HPDE6-E6E7 (cell line): ENCODE measurements around the gene MED29.

Experiments
- DNase-seq: peaks from one replicate; pipeline ENCODE4 v3.0.0; 2011; ENCODE audit warnings: missing footprints; ENCODE audit errors: extremely low spot score

MED29 gene

GRCh38 chr19:39398297-39398864, 7.2 kb downstream of the MED29 start:
- DNase-seq, result no peak

DNA sequence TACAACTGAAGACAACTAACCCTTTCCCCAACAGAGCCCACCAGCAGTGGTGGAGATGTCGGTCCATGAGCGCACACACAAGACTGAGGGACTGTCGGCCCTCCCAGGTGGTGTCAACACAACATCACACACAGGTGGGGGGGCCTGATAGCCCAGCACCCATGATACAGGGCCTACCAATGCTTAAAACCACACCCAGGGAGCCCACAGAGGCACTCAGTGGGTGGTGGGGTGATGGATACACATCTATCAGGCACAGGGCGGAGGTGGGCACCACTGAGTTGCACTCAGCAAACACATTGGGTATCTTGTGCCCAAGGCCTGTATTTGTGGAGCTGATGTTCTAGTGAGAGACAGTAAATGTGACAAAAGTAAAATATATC, 8.5 kb downstream of the MED29 start:
- no peak for DNase-seq

GRCh38 chr19:39400061-39400460, 8.9 kb downstream of the MED29 start:
- DNase-seq, result no peak

DNA sequence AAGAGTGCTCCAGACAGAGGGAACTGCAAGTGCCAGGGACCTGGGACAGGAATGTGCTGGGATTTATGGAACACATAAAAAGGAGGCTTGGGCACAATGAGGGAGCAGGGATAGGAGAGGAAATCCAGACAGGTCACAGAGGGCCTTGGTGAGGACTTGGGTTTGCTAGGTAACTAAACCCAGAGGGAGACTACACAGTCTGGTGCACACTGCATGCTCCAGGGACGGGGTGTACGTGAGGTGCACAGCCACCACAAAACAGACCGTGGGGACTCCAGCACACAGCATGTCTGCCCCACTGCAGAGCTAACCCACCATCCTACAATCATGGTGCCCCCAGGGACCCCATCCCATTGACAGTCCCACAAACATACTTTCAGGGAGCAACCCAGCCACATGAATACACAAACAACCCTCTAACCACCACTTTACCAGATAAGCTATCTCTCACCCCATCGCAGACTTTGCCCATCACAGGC, 9.9 kb downstream of the MED29 start:
- DNase-seq, result no peak

DNA sequence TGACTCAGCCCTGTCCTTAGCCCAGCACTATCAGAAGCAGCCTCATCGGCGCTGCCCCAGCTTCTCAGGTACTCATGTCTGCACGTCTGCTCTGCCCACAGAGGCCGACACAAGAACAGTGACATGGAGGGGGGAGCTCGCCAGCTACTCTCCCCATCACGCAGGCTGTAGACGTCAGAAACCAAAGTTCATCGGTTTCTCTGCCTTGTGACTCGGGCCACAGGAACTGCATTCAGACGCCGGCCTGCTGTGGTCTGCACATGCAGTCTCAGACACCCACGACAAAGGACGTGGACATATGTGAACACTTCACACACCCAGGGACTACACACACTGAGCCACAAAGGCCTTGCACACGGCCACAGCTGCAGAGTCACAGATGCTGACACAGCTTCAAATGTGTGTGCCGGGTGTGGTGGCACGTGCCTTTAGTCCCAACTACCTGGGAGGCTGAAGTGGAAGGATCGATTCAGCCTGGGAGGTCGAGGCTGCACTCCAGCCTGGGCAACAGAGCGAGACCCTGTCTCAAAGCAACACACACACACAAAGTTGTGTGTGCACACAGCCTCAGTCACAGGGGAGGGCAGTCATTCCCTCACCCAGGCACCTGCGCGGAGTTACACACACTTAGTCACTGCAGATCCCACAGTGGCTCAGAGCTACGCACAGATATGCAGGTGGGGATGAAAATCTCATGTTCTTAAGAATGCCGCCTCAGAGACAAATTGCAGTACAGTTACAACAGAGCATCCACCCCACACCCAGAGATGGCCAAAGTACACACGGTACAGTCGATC, 10.6 kb downstream of the MED29 start:
- no peak for DNase-seq

GRCh38 chr19:39402346-39403300, 11.4 kb downstream of the MED29 start:
- DNase-seq, result no peak

- no peak for DNase-seq
These were observed 12.4 kb downstream of the MED29 start for GRCh38 chr19:39403331-39404312.

DNA sequence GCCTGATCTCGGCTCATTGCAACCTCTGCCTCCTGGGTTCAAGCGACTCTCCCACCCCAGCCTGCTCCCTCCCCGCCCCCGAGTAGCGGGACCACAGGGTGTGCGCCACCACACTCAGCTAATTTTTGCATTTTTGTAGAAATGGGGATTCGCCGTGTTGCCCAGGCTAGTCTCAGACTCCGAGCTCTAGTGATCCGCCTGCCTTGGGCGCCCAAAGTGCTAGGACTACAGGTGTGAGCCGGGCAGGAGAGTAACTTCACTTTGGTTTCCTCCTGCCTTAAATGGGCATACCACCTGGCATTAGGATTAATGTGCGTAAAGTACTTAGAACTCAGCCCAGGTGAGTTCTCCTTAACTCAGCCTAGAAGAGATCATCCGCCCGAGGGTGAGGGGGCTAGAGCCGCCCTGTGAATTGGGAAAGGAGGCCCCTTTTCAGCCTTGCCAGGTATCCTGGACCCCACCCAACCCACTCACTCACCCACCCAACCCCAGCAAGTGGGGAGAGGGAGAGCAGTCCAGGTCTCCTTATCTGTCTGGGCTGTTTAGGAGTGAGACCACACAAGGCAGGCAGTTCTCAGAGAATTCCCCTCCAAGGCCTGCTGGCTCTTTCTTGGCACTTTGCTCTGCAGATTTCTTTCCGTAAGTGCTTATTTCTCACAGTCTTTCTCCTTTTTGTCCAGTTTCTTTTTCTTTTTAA, 14.2 kb downstream of the MED29 start:
- no peak for DNase-seq

DNA sequence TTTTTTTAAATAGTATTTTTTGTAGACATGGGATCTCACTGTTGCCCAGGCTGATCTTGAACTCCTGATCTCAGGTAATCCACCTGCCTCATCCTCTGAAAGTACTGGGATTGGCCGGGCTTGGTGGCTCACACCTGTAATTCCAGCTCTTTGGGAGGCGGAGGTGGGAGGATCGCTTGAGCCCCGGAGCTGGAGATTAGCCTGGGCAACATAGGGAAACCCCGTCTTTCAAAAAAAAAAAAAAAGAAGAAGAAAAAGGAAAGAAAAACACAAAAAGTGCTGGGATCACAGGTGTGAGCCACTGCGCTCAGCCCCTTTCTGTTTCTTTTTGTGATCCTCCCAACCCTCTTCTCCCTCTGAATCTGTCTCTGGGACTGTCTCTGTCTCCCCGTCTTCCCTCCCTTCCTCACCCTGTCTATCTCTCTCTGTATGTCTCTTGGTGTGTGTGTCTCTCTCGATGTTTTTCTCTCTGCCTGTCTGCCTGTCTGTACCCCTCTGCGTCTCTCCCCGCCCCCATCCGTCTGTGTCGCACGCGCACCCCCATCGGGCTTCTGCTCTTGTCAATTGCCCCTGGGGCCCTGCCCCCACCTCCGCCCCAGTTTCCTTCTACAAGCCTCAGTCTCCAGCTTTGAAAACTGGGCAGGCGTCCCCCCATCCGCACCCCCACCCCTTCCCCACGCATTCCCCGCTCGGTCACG, 14.9 kb downstream of the MED29 start:
- DNase-seq, result no peak

GRCh38 chr19:39406656-39407409, 15.7 kb downstream of the MED29 start, which contains the start of gene ZFP36:
TSS of gene ZFP36 (plus strand) at chr19:39406847. CDS start at chr19:39406905, 58 bp downstream.
- no peak for DNase-seq

DNA sequence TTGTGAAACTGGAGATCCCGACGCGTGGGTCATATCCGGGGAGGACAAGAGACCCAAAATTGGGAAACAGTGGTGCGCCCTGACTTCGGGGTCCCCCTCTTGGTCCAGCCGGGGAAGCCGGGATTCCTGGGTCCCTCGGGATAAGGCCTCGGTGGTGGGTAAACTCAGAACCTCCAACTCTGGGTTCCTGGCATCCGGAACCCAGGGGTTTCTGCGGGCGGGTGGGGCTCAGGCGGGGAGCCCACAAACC, 16.2 kb downstream of the MED29 start:
- no peak for DNase-seq

DNA sequence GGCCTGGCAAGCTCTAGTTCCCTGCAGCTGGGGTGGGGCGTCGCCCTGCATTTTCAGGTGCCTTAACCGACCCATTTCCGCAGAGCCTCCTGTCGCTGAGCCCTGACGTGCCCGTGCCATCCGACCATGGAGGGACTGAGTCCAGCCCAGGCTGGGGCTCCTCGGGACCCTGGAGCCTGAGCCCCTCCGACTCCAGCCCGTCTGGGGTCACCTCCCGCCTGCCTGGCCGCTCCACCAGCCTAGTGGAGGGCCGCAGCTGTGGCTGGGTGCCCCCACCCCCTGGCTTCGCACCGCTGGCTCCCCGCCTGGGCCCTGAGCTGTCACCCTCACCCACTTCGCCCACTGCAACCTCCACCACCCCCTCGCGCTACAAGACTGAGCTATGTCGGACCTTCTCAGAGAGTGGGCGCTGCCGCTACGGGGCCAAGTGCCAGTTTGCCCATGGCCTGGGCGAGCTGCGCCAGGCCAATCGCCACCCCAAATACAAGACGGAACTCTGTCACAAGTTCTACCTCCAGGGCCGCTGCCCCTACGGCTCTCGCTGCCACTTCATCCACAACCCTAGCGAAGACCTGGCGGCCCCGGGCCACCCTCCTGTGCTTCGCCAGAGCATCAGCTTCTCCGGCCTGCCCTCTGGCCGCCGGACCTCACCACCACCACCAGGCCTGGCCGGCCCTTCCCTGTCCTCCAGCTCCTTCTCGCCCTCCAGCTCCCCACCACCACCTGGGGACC, 16.6 kb downstream of the MED29 start:
- no peak for DNase-seq

DNA sequence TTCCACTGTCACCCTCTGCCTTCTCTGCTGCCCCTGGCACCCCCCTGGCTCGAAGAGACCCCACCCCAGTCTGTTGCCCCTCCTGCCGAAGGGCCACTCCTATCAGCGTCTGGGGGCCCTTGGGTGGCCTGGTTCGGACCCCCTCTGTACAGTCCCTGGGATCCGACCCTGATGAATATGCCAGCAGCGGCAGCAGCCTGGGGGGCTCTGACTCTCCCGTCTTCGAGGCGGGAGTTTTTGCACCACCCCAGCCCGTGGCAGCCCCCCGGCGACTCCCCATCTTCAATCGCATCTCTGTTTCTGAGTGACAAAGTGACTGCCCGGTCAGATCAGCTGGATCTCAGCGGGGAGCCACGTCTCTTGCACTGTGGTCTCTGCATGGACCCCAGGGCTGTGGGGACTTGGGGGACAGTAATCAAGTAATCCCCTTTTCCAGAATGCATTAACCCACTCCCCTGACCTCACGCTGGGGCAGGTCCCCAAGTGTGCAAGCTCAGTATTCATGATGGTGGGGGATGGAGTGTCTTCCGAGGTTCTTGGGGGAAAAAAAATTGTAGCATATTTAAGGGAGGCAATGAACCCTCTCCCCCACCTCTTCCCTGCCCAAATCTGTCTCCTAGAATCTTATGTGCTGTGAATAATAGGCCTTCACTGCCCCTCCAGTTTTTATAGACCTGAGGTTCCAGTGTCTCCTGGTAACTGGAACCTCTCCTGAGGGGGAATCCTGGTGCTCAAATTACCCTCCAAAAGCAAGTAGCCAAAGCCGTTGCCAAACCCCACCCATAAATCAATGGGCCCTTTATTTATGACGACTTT, 17.4 kb downstream of the MED29 start:
- no peak for DNase-seq

DNA sequence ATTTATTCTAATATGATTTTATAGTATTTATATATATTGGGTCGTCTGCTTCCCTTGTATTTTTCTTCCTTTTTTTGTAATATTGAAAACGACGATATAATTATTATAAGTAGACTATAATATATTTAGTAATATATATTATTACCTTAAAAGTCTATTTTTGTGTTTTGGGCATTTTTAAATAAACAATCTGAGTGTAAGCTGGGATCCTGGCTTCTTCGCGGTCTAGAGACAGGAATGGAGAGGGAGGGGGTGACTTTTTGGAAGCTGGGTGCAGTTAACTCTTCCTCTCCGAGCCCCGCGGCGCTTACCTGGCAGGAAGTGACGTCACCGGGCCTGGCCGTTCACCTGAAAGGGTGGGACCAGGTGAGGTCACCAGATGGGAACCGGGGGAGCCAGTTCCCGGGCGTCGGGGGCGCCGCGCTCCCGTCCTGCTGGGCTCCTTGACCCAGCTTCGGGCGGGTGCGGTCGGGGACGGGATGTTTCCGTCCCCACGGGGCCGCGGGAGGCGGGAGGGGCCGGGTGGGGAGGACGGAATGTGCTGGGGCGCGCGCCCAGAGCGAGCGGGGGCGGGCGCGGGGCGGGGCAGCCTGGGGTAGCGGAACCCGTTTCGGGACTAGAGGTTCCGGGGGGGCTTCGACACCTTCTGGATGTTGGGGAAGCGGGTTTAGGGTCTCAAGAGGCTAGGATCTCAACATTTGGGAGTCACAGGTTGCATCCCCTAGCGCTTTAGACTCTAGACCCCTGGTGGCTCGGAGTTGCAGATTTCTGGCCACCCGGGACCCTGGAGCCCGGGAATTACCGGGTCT, 18.2 kb downstream of the MED29 start:
- no peak for DNase-seq

GRCh38 chr19:39410017-39410830, 19.0 kb downstream of the MED29 start:
- no peak for DNase-seq

- DNase-seq, result no peak
These were observed 19.6 kb downstream of the MED29 start for GRCh38 chr19:39410831-39411080.
